Effector memory CD8-positive, alpha-beta T cell (primary cell): Measurements from ENCODE around the gene C1orf159.

ENCODE experiments used
- ATAC-seq: fragments of 150-1000 bp; cut with Tn5 transposase; replicated peaks from 2 replicates; pipeline ENCODE4 v1.10.0; 2021; ENCODE audit warnings: mild to moderate bottlenecking, moderate library complexity
- DNase-seq, 3 experiments: peaks; one replicate each; pipeline ENCODE4 v3.0.0; 2021
- H3K27ac Mint-ChIP-seq, 2 donors: one replicate each; pipeline ENCODE4 v1.8.0; 2022; ENCODE audit warnings: mild to moderate bottlenecking in 2 of 2, mixed read lengths in 2 of 2, moderate library complexity in 2 of 2
- H3K27me3 Mint-ChIP-seq, 2 donors: one replicate each; pipeline ENCODE4 v1.8.0; 2022; ENCODE audit warnings: mixed read lengths in 2 of 2
- H3K36me3 Mint-ChIP-seq: one replicate; pipeline ENCODE4 v1.8.0; 2022; ENCODE audit warnings: mild to moderate bottlenecking, moderate library complexity, mixed read lengths; ENCODE audit not compliant: insufficient read depth
- H3K4me1 Mint-ChIP-seq, 2 donors: one replicate each; pipeline ENCODE4 v1.8.0; 2022; ENCODE audit warnings: low read depth in 2 of 2, mixed read lengths in 2 of 2
- H3K4me3 Mint-ChIP-seq, 2 donors: one replicate each; pipeline ENCODE4 v1.8.0; 2022; ENCODE audit warnings: mild to moderate bottlenecking in 2 of 2, mixed read lengths in 2 of 2, moderate library complexity in 2 of 2
- H3K9me3 Mint-ChIP-seq, 2 donors: one replicate each; pipeline ENCODE4 v1.8.0; 2022; ENCODE audit warnings: mixed read lengths in 2 of 2

The C1orf159 gene

GRCh38 chr1:1049318-1050165 lies 66.3 kb downstream of the C1orf159 start:
- ATAC-seq (no peak), DNase-seq (no peak)
- peaks cover 1% of the 10 kb centered on the region for H3K36me3 Mint-ChIP-seq
- no peaks in the 10 kb centered on the region for H3K27me3 Mint-ChIP-seq
- H3K27ac Mint-ChIP-seq, result no peak overlapping the region
- H3K4me1 Mint-ChIP-seq, result peaks cover 0 to 2% of the 10 kb centered on the region in 2 donors
- peaks cover 0 to 2% of the 10 kb centered on the region in 2 donors for H3K9me3 Mint-ChIP-seq
- no peak overlapping the region for H3K4me3 Mint-ChIP-seq

- H3K27ac Mint-ChIP-seq, result no peak overlapping the region
- peaks cover 5% of the 10 kb centered on the region for H3K36me3 Mint-ChIP-seq
- no peaks in the 10 kb centered on the region for H3K27me3 Mint-ChIP-seq
- H3K4me3 Mint-ChIP-seq, result no peak overlapping the region
- ATAC-seq (no peak), DNase-seq (no peak)
- H3K4me1 Mint-ChIP-seq, result peaks cover 0 to 2% of the 10 kb centered on the region in 2 donors
- peaks cover 0 to 2% of the 10 kb centered on the region in 2 donors for H3K9me3 Mint-ChIP-seq
These were observed 67.1 kb downstream of the C1orf159 start for GRCh38 chr1:1048765-1049164.

DNA sequence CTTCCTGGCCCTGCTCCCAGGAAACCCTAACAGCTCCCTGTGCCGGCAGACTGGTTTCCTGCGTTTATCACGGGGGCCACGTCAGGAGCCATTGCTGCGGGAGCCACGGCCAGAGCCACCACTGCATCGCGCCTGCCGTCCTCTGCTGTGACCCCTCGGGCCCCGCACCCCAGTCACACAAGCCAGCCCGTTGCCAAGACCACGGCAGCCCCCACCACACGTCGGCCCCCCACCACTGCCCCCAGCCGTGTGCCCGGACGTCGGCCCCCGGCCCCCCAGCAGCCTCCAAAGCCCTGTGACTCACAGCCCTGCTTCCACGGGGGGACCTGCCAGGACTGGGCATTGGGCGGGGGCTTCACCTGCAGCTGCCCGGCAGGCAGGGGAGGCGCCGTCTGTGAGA lies 67.9 kb downstream of the C1orf159 start:
- Mint-ChIP-seq H3K9me3 (peaks cover 0 to 5% of the 10 kb centered on the region in 2 donors), H3K36me3 (peaks cover 6% of the 10 kb centered on the region), H3K27me3 (no peaks in the 10 kb centered on the region)

DNA sequence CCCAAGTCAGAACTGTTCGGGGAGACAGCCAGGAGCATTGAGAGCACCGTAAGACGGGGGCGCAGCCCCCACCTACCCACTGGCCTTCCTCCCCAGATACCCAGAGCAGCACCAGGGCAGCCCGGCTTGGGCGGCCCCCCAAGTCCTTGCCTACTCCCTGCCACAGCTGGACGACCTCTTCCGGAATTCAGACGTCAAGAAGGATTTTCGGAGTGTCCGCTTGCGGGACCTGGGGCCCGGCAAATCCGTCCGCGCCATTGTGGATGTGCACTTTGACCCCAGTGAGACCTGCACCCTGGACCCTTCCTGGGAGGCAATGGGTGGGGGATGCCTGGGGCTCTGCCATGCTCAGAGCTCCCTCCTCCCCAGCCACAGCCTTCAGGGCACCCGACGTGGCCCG lies 68.5 kb downstream of the C1orf159 start:
- peaks cover 11% of the 10 kb centered on the region for H3K36me3 Mint-ChIP-seq
- H3K4me3 Mint-ChIP-seq, result no peak overlapping the region
- H3K27me3 Mint-ChIP-seq, result no peaks in the 10 kb centered on the region
- DNase-seq (no peak), ATAC-seq (no peak)
- no peak overlapping the region for H3K27ac Mint-ChIP-seq
- H3K4me1 Mint-ChIP-seq, result peaks cover 4 to 5% of the 10 kb centered on the region in 2 donors
- peaks cover 0 to 5% of the 10 kb centered on the region in 2 donors for H3K9me3 Mint-ChIP-seq

More for the DNA sequence above, 67.9 kb downstream of the C1orf159 start:
- DNase-seq (no peak), ATAC-seq (no peak)
- H3K4me3 Mint-ChIP-seq, result no peak overlapping the region
- H3K27ac Mint-ChIP-seq, result no peak overlapping the region
- H3K4me1 Mint-ChIP-seq, result peaks cover 3 to 5% of the 10 kb centered on the region in 2 donors

DNA sequence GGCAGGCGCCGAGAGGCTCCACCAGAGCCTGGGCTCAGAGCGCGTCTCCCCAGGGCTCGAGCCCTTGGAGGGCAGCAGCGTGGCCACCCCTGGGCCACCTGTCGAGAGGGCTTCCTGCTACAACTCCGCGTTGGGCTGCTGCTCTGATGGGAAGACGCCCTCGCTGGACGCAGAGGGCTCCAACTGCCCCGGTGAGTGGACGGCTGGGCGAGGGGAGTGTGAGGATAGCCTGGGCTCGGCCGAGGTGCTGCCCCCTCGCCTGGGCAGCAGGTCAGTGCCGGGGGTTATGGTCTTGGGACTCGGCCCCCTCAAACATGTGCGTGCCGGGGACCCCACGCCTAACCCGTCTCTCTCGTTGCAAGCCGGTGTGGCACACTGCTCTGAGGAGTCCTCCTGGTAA lies 69.1 kb downstream of the C1orf159 start:
- Mint-ChIP-seq H3K4me1 (peaks cover 4 to 5% of the 10 kb centered on the region in 2 donors), H3K36me3 (peaks cover 11% of the 10 kb centered on the region), H3K9me3 (peaks cover 0 to 5% of the 10 kb centered on the region in 2 donors), H3K27ac (no peak overlapping the region), H3K4me3 (no peak overlapping the region), H3K27me3 (no peaks in the 10 kb centered on the region)
- no peak for DNase-seq
- no peak for ATAC-seq

DNA sequence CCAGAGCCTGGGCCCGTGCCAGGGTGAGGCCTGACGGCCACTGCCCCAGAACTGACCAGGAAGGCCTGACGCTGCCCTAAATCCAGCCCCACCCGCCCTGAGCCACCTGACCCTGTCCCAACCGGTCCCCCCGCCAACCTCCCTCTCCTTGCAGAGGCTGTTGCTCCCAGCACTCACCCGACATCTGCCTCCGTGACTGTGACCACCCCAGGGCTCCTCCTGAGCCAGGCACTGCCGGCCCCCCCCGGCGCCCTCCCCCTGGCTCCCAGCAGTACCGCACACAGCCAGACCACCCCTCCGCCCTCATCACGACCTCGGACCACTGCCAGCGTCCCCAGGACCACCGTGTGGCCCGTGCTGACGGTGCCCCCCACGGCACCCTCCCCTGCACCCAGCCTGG lies 69.6 kb downstream of the C1orf159 start:
- ATAC-seq (no peak), DNase-seq (no peak)
- Mint-ChIP-seq H3K9me3 (peaks cover 0 to 5% of the 10 kb centered on the region in 2 donors), H3K27me3 (no peaks in the 10 kb centered on the region), H3K4me1 (peaks cover 4 to 5% of the 10 kb centered on the region in 2 donors), H3K27ac (no peak overlapping the region), H3K4me3 (no peak overlapping the region), H3K36me3 (peaks cover 11% of the 10 kb centered on the region)

GRCh38 chr1:1045129-1045528 lies 70.8 kb downstream of the C1orf159 start:
- Mint-ChIP-seq H3K4me1 (peaks cover 4 to 7% of the 10 kb centered on the region in 2 donors), H3K36me3 (peaks cover 11% of the 10 kb centered on the region), H3K9me3 (peaks cover 0 to 5% of the 10 kb centered on the region in 2 donors), H3K27me3 (no peaks in the 10 kb centered on the region), H3K4me3 (no peak overlapping the region), H3K27ac (no peak overlapping the region)
- DNase-seq (no peak), ATAC-seq (no peak)

DNA sequence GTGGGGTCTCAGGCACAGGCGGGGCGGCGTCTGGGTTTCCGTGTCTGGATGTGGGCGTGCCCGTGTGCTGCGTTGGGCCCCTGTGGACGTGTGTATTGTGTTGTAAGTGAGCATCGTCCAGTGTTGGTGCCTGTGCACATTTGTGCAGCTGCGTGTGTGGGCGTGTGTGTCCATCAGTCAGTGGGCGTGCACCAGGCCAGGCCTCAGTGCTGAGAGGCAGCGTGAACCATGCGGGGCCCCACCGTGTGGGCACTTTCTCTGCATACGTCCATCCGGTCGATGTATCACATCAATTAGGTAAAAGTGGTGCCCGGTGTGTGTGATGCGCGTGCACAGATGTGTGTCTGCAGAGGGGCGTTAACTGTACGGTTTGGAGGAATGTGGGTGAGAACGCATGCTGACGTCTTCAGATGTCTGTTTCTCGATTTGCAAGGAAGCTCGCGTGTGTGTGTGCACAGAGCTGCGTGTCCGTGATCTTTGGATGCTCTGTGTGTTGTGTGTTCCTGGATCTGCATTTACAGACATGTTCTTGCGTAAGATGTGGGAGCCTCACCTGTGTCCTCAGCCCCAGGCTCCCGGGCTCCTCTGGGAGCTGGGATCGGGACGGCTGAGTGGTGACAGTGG lies 71.3 kb downstream of the C1orf159 start:
- Mint-ChIP-seq H3K27me3 (peaks cover 0 to 3% of the 10 kb centered on the region in 2 donors), H3K36me3 (peaks cover 11% of the 10 kb centered on the region), H3K27ac (peak overlapping the region in 1 of 2 donors; percentile 19), H3K4me1 (peaks cover 7 to 10% of the 10 kb centered on the region in 2 donors), H3K4me3 (no peak overlapping the region), H3K9me3 (peaks cover 0 to 5% of the 10 kb centered on the region in 2 donors)
- no peak for DNase-seq
- no peak for ATAC-seq

GRCh38 chr1:1043921-1044320 lies 72.0 kb downstream of the C1orf159 start:
- Mint-ChIP-seq H3K4me3 (no peak overlapping the region), H3K27ac (no peak overlapping the region), H3K9me3 (peaks cover 0 to 5% of the 10 kb centered on the region in 2 donors), H3K36me3 (peaks cover 11% of the 10 kb centered on the region), H3K27me3 (peaks cover under 1 to 10% of the 10 kb centered on the region in 2 donors), H3K4me1 (peaks cover 12% of the 10 kb centered on the region in 2 donors)
- ATAC-seq (no peak), DNase-seq (no peak)

DNA sequence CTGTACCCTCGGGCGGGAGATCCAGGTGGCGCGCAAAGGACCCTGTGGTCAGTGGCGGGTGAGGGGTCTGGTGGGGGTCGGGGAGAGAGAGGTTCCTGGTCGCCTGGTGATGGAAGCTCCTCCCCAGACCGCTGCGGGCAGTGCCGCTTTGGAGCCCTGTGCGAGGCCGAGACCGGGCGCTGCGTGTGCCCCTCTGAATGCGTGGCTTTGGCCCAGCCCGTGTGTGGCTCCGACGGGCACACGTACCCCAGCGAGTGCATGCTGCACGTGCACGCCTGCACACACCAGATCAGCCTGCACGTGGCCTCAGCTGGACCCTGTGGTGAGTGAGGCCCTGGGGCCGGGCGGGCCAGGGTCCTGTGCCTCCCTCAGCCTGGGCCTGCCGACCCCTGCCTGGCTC lies 72.5 kb downstream of the C1orf159 start:
- DNase-seq (no peak), ATAC-seq (no peak)
- Mint-ChIP-seq H3K36me3 (peaks cover 11% of the 10 kb centered on the region), H3K27me3 (peaks cover 6 to 15% of the 10 kb centered on the region in 2 donors), H3K4me1 (peaks cover 16 to 17% of the 10 kb centered on the region in 2 donors), H3K9me3 (peaks cover 0 to 5% of the 10 kb centered on the region in 2 donors), H3K4me3 (no peak overlapping the region), H3K27ac (no peak overlapping the region)

DNA sequence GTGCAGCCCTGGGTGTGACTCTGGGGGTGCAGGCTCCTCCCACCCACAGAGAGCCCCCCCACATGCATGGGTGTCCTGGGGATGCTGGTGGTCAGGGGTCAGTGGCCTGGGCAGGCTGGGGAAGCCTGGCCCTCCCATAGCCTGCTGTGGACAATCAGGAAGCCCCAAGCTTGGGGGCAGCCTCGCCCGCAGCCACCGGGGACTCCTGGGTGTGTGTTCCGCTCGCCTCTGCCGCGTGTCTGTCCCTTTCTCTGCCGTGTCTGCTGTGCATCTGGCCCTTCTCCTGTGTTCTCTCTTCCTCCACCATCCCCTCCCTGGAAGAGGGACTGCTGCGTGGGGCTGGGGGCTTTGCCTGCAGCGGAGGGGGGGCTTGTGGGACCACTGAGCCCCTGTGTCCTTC lies 73.1 kb downstream of the C1orf159 start:
- ATAC-seq, result no peak
- peaks cover 0 to 5% of the 10 kb centered on the region in 2 donors for H3K9me3 Mint-ChIP-seq
- H3K4me1 Mint-ChIP-seq, result peaks cover 17 to 18% of the 10 kb centered on the region in 2 donors
- no peak overlapping the region for H3K27ac Mint-ChIP-seq
- peak overlapping the region; percentile 18 to 33 for H3K4me3 Mint-ChIP-seq
- DNase-seq, result no peak
- H3K36me3 Mint-ChIP-seq, result peaks cover 11% of the 10 kb centered on the region
- peaks cover 7 to 21% of the 10 kb centered on the region in 2 donors for H3K27me3 Mint-ChIP-seq

GRCh38 chr1:1041873-1042272 lies 74.0 kb downstream of the C1orf159 start:
- H3K36me3 Mint-ChIP-seq, result peaks cover 11% of the 10 kb centered on the region
- H3K4me3 Mint-ChIP-seq, result peak overlapping the region in 1 of 2 donors; percentile 18
- DNase-seq (no peak), ATAC-seq (no peak)
- no peak overlapping the region for H3K27ac Mint-ChIP-seq
- H3K9me3 Mint-ChIP-seq, result peaks cover 0 to 5% of the 10 kb centered on the region in 2 donors
- peaks cover 7 to 30% of the 10 kb centered on the region in 2 donors for H3K27me3 Mint-ChIP-seq
- H3K4me1 Mint-ChIP-seq, result peaks cover 17 to 18% of the 10 kb centered on the region in 2 donors

DNA sequence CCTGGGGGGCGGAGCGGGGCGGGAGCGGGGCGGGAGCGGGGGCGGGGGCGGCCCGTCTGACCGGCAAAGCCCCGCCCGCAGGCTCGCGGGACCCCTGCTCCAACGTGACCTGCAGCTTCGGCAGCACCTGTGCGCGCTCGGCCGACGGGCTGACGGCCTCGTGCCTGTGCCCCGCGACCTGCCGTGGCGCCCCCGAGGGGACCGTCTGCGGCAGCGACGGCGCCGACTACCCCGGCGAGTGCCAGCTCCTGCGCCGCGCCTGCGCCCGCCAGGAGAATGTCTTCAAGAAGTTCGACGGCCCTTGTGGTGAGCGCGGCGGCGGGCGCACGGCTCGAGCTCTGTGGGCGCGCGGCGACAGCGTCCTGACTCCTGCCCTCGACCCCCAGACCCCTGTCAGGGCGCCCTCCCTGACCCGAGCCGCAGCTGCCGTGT lies 74.8 kb downstream of the C1orf159 start:
- Mint-ChIP-seq H3K36me3 (peaks cover 11% of the 10 kb centered on the region), H3K4me3 (no peak overlapping the region)

More for the DNA sequence above, 74.8 kb downstream of the C1orf159 start:
- DNase-seq (no peak), ATAC-seq (peak; percentile 8)
- peaks cover 8 to 38% of the 10 kb centered on the region in 2 donors for H3K27me3 Mint-ChIP-seq
- H3K9me3 Mint-ChIP-seq, result peaks cover 0 to 5% of the 10 kb centered on the region in 2 donors
- peaks cover 17 to 18% of the 10 kb centered on the region in 2 donors for H3K4me1 Mint-ChIP-seq
- H3K27ac Mint-ChIP-seq, result no peak overlapping the region
